Activated T-helper 1 cell treated with Interleukin-2 at 50 U/mL for 16 hours (primary cell): Measurements from ENCODE around the gene DOCK4.
"Not testable (repeated sequence)": the region's sequence is repeated elsewhere in the genome, so short reads cannot be mapped to it uniquely, and the experiment has no call there.

ENCODE experiments used
- DNase-seq: peaks from one replicate; pipeline ENCODE4 v3.0.0-alpha.2; 2020; ENCODE audit warnings: low read depth

Gene DOCK4

DNA sequence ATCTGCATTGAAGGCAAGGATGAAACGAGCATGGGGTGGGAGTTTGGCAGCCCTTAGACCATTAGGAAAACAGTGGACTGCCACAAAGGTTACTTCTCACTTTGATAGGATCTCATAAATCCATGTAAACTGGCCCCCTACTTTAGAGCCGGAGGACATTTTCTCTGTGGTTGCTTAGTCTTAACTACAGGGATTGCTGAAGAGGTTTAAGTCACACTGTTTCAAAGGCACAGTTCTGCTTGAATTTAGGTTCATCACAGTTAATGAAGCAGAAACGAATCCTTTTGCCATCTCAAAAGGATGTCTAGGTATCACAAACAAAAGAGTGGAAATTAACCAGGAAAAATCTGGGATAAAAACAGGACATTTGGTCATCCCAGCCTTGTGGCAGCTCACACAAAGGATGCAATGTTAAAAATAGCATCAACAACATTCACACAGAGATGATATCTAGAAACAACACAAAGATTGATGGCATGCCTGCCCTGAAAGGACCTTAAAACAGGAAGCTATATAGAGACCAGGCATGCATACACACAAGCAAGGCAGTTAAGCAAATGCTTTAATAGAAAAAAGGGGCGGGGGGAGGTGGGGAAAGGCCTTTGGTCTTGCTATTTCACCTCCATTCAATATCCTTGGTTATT is 74.0 kb downstream of the DOCK4 start:
- DNase-seq = no peak

DNA sequence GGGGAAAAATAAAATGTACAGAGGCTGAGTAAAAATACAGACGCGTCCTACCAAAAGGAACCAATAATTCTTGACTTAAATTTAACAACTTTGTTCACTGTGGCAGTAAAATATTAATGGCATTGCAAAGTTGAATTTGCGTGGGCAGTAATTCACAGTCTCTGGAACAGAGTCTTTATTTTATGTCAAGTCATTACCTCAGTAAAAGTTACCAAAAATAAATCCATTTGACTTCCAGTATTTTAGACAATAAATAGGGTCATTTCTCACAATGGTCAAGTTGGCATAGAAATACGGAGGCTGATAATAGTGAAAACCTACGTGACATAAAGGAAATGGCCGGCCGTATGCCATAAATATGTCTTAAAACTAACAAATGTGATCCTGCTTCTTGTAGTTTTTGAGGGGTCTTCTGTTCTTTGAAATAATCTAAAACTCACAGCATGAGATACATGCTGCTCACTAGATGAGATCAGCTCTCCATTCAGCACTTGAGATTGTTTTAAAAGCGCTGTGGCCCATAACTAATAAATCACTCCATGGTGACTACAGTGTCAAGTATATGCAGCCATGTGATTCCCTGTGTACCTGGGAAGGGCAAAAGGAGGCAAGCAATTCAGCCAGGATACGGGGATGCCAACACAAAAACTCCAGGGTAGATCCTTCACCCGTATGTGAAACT is 75.3 kb downstream of the DOCK4 start:
- no peak for DNase-seq

DNA sequence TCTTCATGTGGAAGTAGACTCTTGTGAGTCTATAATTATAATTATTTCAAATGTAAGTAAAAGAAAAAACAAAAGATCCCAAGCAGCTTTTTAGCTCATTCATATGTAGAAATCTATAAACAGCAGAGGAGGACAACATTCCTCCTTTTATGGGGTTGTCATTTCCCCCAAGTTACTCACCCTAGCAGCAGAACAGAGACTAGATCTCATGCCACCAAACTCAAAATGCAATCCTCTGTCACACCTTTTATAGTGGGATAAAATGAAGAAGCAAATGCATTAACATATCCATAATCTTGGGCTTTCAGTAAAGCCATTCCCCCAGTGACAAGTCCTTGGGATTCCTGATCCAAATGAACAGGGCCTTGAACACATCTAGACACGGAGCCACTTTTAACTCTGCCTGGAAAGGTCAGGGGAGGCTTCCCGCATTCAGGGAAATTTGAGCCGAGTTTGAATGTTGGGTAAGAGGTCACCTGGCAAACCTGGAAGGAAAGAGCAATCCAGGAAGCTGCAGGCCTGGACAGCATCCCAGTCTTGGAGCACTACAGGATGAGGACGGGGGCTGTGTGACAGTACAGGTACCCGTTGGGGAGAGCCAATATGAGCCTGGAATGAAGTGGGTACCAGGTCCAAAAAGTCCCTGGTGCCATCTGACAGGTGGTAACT is 76.4 kb downstream of the DOCK4 start:
- no peak for DNase-seq

DNA sequence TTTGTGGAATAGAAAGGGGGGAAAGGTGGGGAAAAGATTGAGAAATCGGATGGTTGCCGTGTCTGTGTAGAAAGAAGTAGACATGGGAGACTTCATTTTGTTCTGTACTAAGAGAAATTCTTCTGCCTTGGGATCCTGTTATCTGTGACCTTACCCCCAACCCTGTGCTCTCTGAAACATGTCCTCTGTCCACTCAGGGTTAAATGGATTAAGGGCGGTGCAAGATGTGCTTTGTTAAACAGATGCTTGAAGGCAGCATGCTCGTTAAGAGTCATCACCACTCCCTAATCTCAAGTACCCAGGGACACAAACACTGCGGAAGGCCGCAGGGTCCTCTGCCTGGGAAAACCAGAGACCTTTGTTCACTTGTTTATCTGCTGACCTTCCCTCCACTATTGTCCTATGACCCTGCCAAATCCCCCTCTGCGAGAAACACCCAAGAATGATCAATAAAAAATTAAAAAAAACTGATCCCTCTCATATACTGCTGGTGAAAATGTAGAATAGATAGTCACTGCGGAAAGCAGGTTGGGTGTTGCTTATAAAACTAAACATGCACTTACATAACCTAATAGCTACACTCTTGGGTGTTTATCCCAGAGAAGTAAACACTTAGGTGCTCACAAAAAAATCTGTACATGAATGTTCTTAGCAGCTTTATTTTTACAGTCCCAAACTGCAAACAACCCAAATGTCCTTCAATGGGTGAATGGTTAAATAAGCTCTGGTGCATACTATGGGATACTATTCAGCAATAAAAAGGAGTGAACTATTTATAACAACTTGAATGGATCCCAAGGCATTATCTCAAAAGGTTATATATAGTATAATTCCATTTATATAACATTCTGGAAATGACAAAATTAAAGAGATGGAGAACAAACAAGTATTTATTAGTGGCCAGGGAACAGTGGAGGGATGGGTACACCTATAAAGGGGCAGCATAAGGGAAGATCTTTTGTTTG is 77.5 kb downstream of the DOCK4 start:
- DNase-seq = not testable (repeated sequence)

DNA sequence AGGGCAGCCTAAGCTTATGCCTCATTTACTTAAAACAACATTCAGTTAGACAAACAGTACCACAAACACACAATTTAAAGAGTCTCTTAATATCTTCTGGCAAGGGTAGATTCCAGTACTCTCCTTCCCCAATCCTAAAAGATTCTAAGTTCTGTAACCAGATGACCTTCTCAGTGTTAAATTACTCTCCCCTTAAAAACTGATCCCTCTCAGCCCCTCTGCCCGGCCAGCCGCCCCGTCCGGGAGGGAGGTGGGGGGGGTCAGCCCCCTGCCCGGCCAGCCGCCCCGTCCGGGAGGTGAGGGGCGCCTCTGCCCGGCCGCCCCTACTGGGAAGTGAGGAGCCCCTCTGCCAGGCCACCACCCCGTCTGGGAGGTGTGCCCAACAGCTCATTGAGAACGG is 78.2 kb downstream of the DOCK4 start:
- DNase-seq = not testable (repeated sequence)

DNA sequence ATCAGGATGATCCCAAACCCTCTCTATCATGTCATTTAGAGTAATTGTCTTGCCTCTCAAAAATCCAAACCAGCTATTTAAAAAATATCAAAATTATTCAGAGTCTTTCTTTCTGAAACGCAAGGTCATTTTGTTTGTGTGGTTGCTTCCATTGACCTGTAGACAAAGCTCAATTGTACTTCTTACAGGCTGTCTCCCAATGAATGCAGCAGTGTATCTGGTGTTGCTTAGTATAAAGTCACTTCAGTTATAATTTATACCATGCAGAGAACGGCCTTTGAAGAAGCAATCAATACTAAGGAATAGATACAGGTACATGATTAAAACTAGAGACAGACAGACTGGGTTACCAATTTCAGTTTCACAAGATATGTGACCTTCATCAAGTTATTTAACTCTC is 80.9 kb downstream of the DOCK4 start:
- no peak for DNase-seq

DNA sequence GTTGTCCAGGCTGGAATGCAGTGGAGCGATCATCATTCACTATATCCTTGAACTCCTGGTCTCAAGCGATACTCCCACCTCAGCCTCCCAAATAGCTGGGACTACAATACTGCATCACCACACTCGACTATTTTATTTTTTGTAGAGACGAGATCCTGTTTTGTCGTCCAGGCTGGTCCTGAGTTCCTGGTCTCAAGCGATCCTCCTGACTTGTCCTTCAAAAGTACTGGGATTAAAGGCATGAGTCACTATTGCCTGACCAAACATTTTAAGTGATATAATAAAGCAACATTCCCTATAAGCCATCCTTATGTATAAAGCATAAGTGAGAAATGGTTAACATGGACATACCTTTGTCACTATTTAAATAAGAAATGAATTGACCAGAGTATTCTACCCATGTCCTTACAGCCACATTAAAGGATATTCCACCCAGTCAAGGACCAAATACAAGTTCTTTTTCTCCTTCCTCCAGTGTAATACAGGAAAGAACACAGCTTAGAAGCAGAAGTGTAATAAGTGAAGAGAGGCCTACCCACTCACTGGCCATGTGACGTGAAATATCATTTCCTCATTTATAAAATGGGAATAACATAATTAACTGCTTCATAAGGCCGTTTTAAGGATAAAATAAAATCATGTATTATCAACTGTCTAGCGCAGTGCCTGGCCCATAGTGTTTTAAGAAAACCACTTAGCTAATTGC is 82.0 kb downstream of the DOCK4 start:
- no peak for DNase-seq

DNA sequence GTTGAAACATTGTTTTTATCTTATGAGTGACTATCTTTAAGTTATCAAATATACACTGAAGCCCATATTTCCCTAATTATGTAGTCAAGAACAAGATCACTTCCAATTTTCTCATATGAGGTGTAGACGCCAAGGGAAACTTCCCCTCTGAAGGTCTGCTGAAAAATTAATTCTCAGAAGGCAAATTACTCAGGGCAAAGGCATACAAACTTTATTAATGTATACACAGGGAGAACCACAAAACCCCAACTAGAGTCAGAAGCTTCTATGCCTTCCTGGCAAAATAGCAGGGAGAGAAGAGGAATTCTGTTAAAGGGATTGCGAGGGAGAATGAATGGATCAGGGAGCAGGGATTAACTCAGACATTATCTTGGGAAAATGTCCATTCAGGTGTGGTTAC is 83.4 kb downstream of the DOCK4 start:
- no peak for DNase-seq

DNA sequence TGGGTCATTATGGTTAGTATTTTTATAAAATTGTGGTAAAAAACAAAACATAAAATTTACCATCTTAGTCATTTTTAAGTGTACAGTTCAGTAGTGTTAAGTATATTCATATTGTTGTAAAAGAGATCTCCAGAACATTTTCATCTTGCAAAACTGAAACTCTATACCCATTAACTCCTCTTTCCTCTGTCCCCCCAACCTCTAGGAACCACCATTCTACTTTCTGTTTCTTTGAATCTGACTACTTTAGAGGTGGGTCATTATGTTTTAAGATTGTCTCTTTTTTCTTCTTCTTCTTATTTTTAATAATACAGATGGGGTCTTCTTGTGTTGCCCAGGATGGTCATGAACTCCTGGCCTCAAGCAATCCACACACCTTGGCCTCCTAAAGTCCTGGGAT is 84.1 kb downstream of the DOCK4 start:
- no peak for DNase-seq

DNA sequence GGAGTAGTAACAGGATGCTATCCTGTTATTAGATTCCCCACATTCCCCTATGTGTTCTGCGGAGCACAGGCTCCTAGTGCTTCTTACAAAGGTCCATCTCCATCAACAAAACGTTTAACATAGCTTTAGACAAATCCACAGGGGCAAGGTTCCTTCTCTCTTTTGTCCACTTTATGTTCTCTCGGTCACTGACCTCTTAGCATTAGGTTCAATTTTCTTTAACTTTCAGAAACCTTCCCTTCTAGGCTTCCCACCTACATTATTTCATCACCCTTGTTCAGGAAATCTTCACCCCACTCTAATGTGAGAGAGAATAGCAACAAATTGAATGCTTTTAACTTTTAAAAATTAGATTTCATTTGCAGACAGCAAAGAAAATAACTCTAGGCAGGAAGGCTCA is 84.9 kb downstream of the DOCK4 start:
- no peak for DNase-seq

DNA sequence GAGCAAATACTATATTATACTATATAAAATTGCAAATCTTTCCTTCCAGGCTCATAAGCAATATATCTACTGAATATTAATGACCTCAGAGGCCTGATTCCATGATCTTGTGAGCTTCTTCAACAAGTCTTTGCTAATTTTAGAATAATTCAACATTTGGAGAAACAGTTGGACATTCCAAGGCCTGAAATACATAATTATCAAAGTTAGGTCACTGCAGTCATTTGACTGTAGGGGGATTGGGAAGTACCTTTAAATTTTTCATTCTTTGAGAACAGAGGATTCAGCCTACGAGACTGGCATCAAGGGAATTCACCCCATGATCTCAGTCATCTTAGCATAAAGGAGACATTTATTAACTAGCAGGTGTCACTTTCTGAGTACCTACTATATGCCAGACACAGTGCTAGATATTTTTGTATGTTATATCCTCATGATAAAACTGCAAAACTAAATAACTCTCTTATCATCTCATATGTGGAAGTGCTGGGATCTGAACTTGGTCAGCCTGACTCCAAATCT is 85.4 kb downstream of the DOCK4 start:
- no peak for DNase-seq

DNA sequence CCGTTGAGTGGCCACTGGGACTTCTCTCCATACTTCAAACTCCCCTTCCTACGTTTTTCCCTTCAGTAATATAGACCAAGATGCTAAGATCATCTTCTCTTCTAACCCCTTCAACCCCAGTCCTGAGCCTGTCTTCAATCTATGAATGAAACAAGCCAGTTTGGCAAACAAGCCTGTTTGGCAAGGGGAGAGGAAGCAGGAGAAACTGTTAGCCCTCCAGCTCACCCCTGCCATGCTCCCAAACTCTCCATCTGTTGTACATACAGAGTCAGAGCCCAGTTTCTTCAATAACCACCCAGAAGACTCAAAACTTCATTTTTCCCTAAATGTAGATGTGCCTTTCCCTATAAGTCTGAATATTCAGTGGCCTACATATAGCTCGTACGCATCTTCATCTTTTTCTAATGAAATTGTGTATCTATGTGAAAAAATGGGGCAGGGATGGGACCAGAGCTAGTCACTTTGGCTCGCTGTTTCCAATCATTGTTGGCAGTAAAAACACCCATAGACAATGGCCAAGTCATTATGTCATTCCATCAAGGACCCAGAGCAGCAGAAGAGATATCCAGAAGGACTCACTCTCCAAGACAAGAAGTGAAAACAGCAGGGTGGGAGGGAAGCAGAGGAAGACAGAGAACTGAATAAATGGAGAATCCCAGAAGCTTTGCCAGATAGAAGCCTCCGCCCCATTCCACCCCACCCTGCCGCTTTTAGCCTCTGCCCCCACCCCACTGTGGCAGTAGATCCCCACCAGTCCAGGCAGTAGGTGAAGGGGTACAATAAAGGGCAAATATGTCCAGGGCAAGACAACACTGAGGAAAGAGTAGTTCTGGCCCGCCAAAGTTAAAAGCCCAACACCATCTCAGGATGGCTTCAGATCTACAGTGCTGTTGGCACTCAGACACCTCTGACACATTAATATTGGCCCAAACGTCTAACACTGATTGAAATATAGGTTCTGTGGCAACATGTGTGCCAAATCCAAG is 87.3 kb downstream of the DOCK4 start:
- no peak for DNase-seq

DNA sequence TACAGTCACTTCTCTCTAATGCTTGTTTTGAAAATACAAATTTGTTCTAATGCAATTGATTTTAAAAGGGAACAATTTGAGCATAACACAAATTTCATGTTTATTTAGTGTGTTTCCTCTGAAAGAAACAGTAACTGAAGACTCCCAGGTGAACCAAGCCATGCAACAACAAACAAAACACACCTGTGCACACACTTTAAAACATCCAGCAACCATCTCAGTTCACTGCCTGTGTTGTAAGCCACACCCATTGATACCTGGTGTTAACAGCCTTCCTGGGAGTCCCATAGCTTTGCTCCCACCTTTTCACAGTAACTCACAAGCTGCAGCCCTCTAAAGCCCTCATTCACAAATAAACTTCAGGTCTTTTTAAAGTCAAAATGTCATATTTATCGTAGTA is 89.3 kb downstream of the DOCK4 start:
- no peak for DNase-seq

DNA sequence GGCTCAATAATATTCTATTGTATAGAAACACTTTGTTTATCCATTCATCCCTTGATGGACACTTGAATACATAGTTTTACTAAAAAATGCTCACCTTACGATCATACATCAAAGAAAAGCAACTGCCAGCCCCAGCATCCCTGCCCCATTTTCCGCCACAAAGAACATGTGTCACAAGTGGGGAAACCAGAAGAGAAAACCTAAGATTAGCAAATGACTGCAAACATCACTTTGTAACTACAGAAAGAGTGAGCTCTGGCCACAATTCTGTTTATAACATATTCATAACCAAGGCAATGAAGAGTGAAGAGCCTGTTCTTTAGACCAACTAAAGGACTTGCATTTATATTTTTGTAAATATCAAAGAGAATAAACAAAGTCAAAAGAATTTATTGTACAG is 89.8 kb downstream of the DOCK4 start:
- no peak for DNase-seq

DNA sequence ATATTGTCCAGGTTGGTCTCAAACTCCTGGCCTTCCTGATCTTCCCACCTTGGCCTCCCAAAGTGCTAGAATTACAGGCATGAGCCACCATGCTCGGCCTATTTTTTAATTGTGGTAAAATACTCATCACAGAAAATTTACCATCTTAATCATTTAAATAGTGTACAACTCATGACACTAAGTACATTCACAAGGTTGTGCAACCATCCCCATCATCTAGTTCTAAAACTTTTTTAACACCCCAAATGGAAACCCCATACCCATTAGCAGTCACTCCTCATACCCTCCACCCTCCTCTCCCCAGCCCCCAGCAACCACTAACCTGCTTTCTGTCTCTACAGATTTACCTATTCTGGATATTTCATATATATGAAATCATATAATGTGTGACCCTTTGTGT is 90.3 kb downstream of the DOCK4 start:
- DNase-seq = no peak

DNA sequence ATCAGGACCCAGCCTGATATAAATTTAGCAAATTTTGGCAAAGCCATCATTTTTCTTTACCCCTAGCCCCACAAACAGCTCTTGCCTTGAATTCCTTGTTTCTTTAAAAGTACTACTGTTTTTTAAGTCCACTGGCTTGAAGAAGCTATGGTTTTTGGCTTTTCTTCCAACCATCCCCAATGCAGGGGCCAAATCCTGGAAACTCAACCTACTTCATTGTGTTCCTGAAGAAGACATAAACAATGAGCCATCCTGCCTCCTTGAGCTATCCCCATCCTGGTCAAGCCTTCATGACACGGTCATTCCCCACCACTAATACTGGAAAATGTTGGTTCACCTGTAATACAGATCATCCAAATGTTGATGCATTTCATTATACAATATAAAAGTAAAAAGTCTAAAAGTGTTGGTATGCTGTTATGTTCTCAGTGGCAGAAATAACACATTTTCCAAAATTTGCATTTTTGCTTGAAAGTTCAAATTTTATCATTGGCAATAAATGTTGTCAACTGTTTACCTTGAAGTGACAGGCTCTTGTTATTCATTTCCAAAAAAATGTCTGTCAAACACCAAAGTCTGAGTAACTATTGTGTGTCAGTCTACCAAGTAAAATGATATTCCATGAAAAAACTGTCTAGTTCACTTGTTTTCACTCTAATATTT is 92.2 kb downstream of the DOCK4 start:
- no peak for DNase-seq

DNA sequence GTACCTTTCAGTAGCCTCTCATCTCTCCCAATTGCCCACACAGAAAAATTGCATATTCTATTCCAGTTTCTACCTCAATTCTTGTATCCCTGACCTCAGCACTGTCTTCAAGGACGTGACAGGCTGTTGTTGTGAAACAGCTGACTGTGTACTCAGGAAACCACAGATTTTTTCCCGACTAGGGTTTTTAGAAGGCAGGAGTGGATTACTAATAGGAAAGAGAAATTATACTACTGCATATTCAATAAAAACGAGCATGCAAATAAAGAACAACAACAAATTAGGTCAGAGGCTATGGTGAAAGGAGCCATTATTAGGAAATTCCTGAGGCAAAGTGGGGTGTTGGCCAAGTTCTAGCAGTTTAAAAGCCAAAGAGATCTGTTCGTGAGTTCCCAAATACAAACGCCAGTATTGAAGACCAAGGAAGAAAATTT is 93.4 kb downstream of the DOCK4 start:
- no peak for DNase-seq

DNA sequence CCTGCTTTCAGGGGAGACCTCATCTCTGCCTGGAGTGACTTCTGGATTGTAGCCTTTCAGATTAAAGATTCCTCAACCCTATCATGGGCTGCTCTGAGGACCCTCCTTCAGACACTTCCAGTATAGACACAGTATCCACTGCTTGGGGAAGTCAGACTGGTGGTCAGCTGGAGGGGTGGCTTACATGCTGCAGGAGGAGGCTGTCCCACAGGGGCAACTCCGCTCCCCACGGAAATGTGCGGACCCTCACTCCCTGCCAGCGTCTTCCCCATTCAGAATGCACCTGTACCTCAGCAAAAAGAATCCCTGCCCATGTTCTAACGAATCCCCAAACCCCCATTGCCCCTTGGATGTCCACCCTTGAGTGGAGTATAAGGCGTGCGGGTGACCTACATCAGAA is 95.5 kb downstream of the DOCK4 start:
- DNase-seq = no peak

DNA sequence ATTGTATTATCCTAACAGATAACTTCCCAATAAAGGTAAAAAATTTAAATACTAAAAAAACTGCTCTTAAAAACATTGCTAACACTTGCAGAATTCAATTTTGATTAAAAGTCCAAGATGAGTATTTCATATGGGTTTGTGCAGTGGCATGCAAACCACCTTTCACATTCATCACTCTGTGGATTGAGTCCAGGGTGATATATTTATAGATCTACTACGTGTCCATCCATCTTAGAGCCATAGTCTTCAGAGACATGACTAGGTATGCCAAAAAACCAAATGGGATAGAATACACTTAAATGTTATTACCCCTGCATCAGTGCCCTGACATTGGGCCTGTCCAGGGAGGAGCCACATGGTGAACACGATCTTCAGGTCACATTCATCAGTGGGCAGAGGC is 96.0 kb downstream of the DOCK4 start:
- DNase-seq = no peak

DNA sequence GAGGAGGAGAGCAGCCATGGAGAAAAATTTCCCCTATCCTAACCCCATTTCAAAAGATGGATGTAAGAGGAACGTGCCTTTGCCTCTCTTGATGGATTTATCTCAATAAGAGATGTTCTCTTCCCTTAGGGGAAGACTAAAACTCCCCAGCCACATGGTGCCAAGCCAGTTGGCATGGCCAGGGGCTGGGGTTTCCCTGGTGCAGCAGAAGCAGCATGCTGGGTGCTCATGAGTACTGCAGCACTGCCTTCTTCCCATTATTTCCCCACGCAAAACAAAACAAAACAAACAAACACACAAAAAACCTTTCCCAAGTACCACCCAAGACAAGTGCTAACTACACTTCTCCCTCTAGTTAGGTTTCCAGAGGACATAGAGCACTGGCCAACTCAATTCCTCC is 97.2 kb downstream of the DOCK4 start:
- no peak for DNase-seq
